ENCODE results near the gene NMNAT2. TPM values are rescaled to one million over a fixed set of nuclear protein-coding genes. Genes with fewer than 3 reads are reported as not detected.

Gene NMNAT2
- polyA plus RNA-seq, 4 donors = 0.34 to 2.3 TPM; not detected in 2

DNA sequence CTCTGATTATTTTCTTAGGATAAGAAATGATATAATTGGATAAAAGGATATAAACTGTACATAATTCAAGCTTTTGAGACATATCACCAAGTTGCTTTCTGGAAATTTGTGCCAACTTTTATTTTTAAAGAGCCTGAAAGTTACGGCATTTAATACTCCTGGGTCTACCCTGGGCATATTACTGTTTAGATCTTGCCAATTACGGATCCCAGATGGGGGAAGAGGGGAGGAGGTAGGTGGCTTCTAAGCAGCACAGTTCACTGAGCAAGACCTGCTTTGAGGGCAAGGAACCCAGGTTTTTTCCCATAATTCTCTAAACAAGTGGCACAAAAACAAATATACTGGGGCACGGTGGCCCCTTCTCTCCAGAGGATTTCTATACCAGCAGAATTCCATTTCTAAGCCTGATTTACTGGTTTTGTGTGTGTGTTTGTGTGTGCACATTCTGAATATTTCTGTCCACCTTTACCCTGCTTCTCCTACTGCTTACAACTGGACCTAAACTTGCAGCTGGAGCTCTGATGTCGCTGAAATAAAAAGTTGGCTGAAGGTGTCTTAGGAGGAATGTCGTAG, 155.5 kb downstream of the NMNAT2 start:
- no peak overlapping the region for H3K4me3 ChIP-seq (ENCODE audit: low read depth in 1 of 3, low read length in 3 of 3)
- peaks cover 0 to 2% (median 0%) of the 10 kb centered on the region in 3 donors for H3K27me3 ChIP-seq (ENCODE audit: control insufficient read depth in 3 of 3, insufficient read depth in 3 of 3, low read length in 3 of 3)
- H3K27ac ChIP-seq (ENCODE audit: low read depth in 1 of 3, low read length in 2 of 3) = no peak overlapping the region
- 70 to 79% (median 71%) methylated on average over 5 of the region's 5 CpGs for WGBS, 3 donors
- DNase-seq (no peak), FAIRE-seq (no peak)
- no peaks in the 10 kb centered on the region for H3K9me3 ChIP-seq (ENCODE audit: control insufficient read depth in 2 of 2, insufficient read depth in 1 of 2, low read depth in 1 of 2, low read length in 1 of 2)
- H3K4me1 ChIP-seq (ENCODE audit: control insufficient read depth in 3 of 3, insufficient read depth in 2 of 3, low read depth in 1 of 3, low read length in 2 of 3) = no peaks in the 10 kb centered on the region
- H3K36me3 ChIP-seq (ENCODE audit: control insufficient read depth in 3 of 3, insufficient read depth in 2 of 3, low read depth in 1 of 3, low read length in 3 of 3) = no peaks in the 10 kb centered on the region

DNA sequence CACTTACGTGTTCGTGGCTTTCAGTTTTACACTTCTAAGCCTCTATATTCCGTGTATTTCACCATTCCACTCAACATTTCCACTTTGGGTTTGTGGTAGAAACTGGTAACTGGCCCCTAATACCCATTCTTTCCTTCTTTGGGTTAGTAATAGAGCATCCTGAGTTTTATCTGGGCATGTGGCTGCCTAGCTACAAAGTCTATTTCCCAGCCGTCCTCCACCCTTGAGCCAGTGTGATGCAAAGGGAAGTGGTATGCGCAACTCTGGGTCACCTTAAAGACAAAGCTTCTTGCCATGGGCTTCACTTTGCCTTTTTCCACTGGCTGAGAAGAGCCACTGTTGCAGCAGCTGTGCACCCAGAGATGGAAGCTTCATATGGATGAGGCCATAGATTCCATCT, 158.3 kb downstream of the NMNAT2 start:
- 64 to 83% (median 78%) methylated on average over 5 of the region's 5 CpGs for WGBS, 3 donors
- DNase-seq (no peak), FAIRE-seq (no peak)
- H3K36me3 ChIP-seq (ENCODE audit: control insufficient read depth in 3 of 3, insufficient read depth in 2 of 3, low read depth in 1 of 3, low read length in 3 of 3) = no peaks in the 10 kb centered on the region
- no peak overlapping the region for H3K27ac ChIP-seq (ENCODE audit: low read depth in 1 of 3, low read length in 2 of 3)
- no peaks in the 10 kb centered on the region for H3K4me1 ChIP-seq (ENCODE audit: control insufficient read depth in 3 of 3, insufficient read depth in 2 of 3, low read depth in 1 of 3, low read length in 2 of 3)
- no peak overlapping the region for H3K4me3 ChIP-seq (ENCODE audit: low read depth in 1 of 3, low read length in 3 of 3)
- H3K27me3 ChIP-seq (ENCODE audit: control insufficient read depth in 3 of 3, insufficient read depth in 3 of 3, low read length in 3 of 3) = peaks cover 0 to 2% (median 0%) of the 10 kb centered on the region in 3 donors
- no peaks in the 10 kb centered on the region for H3K9me3 ChIP-seq (ENCODE audit: control insufficient read depth in 2 of 2, insufficient read depth in 1 of 2, low read depth in 1 of 2, low read length in 1 of 2)

DNA sequence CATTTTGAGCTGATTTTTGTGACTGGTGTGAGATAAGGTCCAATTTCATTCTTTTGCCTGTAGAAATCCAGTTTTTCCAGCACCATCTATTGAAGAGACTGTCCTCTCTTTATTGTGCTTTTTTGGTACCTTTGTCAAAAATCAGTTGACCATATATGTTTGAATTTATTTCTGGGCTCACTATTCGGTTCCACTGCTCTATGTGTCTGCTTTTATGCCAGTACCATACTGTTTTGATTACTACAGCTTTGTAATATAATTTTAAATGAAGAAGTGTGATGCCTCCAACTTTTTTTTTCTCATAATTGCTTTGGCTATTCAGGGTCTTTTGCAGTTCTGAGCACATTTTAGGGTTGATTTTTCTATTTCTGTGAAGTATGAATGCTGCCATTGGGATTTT, 163.1 kb downstream of the NMNAT2 start:
- no peak overlapping the region for H3K27ac ChIP-seq (ENCODE audit: low read depth in 1 of 3, low read length in 2 of 3)
- no peak for FAIRE-seq
- 73 to 83% (median 82%) methylated on average over 1 of the region's 1 CpG for WGBS, 3 donors

DNA sequence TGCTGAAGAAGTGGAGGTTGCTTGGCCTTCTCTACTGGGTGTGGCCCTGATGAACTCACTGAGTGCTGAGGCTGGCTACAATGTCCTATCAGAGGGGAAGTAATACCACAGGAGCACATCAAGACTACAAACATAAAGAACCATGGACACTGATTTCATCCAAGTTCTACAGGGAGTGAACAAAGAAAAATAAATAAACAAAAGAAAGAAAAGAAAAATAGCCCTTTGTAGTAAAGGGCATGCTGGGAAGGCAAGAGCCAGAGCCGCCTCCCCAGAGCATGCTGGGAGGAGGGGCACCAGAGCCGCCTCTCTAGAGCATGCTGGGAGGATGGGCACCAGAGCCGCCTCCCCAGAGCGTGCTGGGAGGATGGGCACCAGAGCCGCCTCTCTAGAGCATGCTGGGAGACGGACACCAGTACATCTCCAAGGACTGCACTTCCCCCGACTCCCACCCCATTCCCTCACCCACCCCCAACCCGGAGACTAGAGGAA, 166.2 kb downstream of the NMNAT2 start:
- peaks cover 0 to 13% of the 10 kb centered on the region in 2 donors for H3K9me3 ChIP-seq (ENCODE audit: control insufficient read depth in 2 of 2, insufficient read depth in 1 of 2, low read depth in 1 of 2, low read length in 1 of 2)
- H3K27ac ChIP-seq (ENCODE audit: low read depth in 1 of 3, low read length in 2 of 3) = no peak overlapping the region
- no peak for FAIRE-seq
- no peak for DNase-seq
- H3K4me3 ChIP-seq (ENCODE audit: low read depth in 1 of 3, low read length in 3 of 3) = no peak overlapping the region
- WGBS, 3 donors = 91 to 93% (median 93%) methylated on average over 8 of the region's 8 CpGs
- no peaks in the 10 kb centered on the region for H3K27me3 ChIP-seq (ENCODE audit: control insufficient read depth in 3 of 3, insufficient read depth in 3 of 3, low read length in 3 of 3)
- H3K36me3 ChIP-seq (ENCODE audit: control insufficient read depth in 3 of 3, insufficient read depth in 2 of 3, low read depth in 1 of 3, low read length in 3 of 3) = no peaks in the 10 kb centered on the region
- H3K4me1 ChIP-seq (ENCODE audit: control insufficient read depth in 3 of 3, insufficient read depth in 2 of 3, low read depth in 1 of 3, low read length in 2 of 3) = no peaks in the 10 kb centered on the region

More for the DNA sequence above, 163.1 kb downstream of the NMNAT2 start:
- H3K9me3 ChIP-seq (ENCODE audit: control insufficient read depth in 2 of 2, insufficient read depth in 1 of 2, low read depth in 1 of 2, low read length in 1 of 2) = peaks cover 0 to 10% of the 10 kb centered on the region in 2 donors
- H3K27me3 ChIP-seq (ENCODE audit: control insufficient read depth in 3 of 3, insufficient read depth in 3 of 3, low read length in 3 of 3) = no peaks in the 10 kb centered on the region
- no peak overlapping the region for H3K4me3 ChIP-seq (ENCODE audit: low read depth in 1 of 3, low read length in 3 of 3)
- H3K36me3 ChIP-seq (ENCODE audit: control insufficient read depth in 3 of 3, insufficient read depth in 2 of 3, low read depth in 1 of 3, low read length in 3 of 3) = no peaks in the 10 kb centered on the region
- DNase-seq = no peak
- no peaks in the 10 kb centered on the region for H3K4me1 ChIP-seq (ENCODE audit: control insufficient read depth in 3 of 3, insufficient read depth in 2 of 3, low read depth in 1 of 3, low read length in 2 of 3)

DNA sequence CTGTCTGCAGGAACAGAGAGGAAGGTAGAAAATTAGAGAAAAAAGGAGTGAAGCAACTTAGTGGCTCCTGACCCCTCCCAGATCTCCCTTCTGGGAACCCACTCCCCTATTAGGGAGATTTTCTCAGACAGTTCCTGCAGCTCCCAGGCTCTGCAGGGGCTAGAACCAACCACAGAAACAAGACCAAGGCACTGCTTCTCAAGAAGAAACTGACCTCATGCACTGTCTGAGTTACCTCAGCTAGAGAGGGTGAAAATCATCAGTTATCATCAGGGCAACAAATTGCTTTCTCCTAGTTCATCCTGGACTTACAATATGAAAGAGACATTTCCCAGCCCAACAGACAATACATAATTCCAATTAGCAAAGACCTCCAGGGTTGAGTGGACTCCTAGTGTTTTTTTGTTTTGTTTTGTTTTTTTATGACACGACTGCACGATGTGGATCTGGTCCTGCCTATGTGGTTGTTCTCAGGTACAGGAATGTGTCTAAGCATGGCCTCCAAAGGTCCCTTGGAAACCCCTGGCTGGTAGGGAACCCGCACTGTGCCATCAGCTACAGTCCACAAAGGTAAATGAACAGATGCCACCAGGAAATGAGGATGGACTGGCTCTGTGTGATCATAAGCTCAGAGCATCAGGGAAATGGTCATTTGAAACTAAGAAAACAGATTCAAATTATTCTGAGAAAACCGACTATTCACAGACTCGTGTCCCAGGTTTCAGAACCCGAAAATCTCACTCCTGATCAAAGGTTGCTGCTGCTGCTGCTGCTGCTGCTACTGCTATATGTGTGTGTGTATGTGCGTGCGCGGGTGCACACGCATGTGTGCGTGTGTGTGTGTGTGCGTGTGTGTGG, 166.8 kb downstream of the NMNAT2 start:
- Histone ChIP-seq H3K36me3 (ENCODE audit: control insufficient read depth in 3 of 3, insufficient read depth in 2 of 3, low read depth in 1 of 3, low read length in 3 of 3) (no peaks in the 10 kb centered on the region), H3K9me3 (ENCODE audit: control insufficient read depth in 2 of 2, insufficient read depth in 1 of 2, low read depth in 1 of 2, low read length in 1 of 2) (peaks cover 0 to 13% of the 10 kb centered on the region in 2 donors), H3K27me3 (ENCODE audit: control insufficient read depth in 3 of 3, insufficient read depth in 3 of 3, low read length in 3 of 3) (no peaks in the 10 kb centered on the region), H3K4me3 (ENCODE audit: low read depth in 1 of 3, low read length in 3 of 3) (no peak overlapping the region), H3K4me1 (ENCODE audit: control insufficient read depth in 3 of 3, insufficient read depth in 2 of 3, low read depth in 1 of 3, low read length in 2 of 3) (no peaks in the 10 kb centered on the region), H3K27ac (ENCODE audit: low read depth in 1 of 3, low read length in 2 of 3) (no peak overlapping the region)
- WGBS, 3 donors = 90 to 93% (median 90%) methylated on average over 12 of the region's 12 CpGs
- no peak for FAIRE-seq
- no peak for DNase-seq

DNA sequence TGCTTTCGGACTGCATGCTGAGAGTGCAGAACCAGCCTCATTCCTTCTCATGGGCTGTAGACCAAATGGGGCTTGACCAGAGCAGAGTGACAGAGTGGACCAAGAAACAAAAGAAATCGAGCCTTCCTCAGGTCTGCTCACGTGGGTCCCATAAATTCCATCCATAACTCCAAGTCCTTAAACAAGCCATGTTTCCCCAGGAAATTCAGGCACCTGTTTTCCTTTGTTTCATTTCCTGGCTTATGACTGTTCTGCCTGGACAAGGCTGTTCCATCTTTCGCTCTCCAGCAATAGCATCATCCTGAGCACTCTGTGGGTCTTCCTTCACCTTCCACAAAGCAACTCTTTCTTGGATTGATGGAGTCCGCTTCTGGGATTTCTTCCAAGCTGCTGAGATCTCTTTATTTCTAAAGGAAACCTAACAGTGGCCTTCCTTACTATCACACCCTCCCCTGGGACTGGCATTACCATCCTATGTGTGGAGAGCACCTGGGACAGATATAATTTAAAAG, 168.2 kb downstream of the NMNAT2 start:
- peaks cover 0 to 13% of the 10 kb centered on the region in 2 donors for H3K9me3 ChIP-seq (ENCODE audit: control insufficient read depth in 2 of 2, insufficient read depth in 1 of 2, low read depth in 1 of 2, low read length in 1 of 2)
- WGBS, 3 donors = 74 to 85% (median 78%) methylated on average over 5 of the region's 5 CpGs
- H3K27ac ChIP-seq (ENCODE audit: low read depth in 1 of 3, low read length in 2 of 3) = no peak overlapping the region

DNA sequence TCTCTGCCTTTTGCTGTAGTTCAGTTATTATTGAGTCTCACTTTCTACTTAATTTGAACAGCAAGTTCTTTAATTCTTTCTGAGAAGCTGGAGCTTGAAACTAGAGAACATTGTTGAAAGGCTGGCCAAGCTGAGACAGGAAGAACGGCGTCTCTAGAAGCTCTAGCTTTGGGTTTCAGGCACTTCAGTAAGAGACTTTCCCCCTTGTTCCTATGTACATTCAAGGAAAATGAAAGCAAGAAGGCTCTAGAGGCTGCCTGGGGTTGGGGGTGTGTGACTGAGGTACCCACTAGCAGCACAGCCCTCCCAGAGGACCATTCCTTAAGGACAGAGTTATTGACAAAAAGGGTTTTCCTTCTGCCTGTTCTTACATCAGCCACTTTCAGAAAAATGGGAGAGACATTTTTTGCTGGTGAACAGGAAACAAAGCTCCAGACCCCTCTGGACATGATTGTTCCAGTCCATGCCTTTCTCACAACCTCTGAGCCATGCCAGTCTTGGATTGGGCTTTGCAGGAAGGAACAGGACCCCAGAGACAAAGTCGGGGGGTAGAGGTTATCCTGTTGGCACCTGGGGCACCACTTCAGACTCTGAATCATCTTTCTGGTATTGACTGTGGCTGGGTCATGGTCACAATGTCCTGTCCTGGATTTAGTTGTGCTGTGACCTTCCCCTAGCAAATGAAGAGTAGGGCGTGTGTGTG, 169.0 kb downstream of the NMNAT2 start:
- Histone ChIP-seq H3K27me3 (ENCODE audit: control insufficient read depth in 3 of 3, insufficient read depth in 3 of 3, low read length in 3 of 3) (no peaks in the 10 kb centered on the region), H3K4me3 (ENCODE audit: low read depth in 1 of 3, low read length in 3 of 3) (no peak overlapping the region), H3K9me3 (ENCODE audit: control insufficient read depth in 2 of 2, insufficient read depth in 1 of 2, low read depth in 1 of 2, low read length in 1 of 2) (peaks cover 0 to 9% of the 10 kb centered on the region in 2 donors), H3K27ac (ENCODE audit: low read depth in 1 of 3, low read length in 2 of 3) (no peak overlapping the region), H3K36me3 (ENCODE audit: control insufficient read depth in 3 of 3, insufficient read depth in 2 of 3, low read depth in 1 of 3, low read length in 3 of 3) (peaks cover 0 to 2% (median 0%) of the 10 kb centered on the region in 3 donors), H3K4me1 (ENCODE audit: control insufficient read depth in 3 of 3, insufficient read depth in 2 of 3, low read depth in 1 of 3, low read length in 2 of 3) (peaks cover 0 to 8% (median 0%) of the 10 kb centered on the region in 3 donors)
- FAIRE-seq (no peak), DNase-seq (no peak)
- 72 to 77% (median 76%) methylated on average over 4 of the region's 4 CpGs for WGBS, 3 donors

More for the DNA sequence above, 168.2 kb downstream of the NMNAT2 start:
- Histone ChIP-seq H3K4me3 (ENCODE audit: low read depth in 1 of 3, low read length in 3 of 3) (no peak overlapping the region), H3K4me1 (ENCODE audit: control insufficient read depth in 3 of 3, insufficient read depth in 2 of 3, low read depth in 1 of 3, low read length in 2 of 3) (no peaks in the 10 kb centered on the region), H3K27me3 (ENCODE audit: control insufficient read depth in 3 of 3, insufficient read depth in 3 of 3, low read length in 3 of 3) (no peaks in the 10 kb centered on the region), H3K36me3 (ENCODE audit: control insufficient read depth in 3 of 3, insufficient read depth in 2 of 3, low read depth in 1 of 3, low read length in 3 of 3) (peaks cover 0 to 2% (median 0%) of the 10 kb centered on the region in 3 donors)
- no peak for FAIRE-seq
- DNase-seq = no peak

DNA sequence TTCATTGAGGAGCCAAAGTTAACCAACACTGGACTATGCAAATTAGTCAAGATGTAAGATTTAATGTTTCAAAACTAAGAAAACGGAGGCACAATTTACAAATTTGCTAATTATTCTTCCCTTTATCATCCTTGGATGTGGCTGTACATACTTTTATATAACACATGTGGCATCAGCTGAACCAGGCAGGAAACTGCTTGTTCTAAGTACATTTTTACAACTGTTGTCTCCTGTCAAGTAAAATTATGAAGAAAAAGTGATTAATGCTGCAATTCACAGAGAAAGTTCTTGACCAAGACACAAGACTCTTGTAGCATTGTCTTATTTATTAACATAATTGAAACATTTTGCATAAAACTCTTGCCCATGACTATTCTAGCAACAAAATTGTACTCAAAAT, 170.2 kb downstream of the NMNAT2 start:
- no peak overlapping the region for H3K4me3 ChIP-seq (ENCODE audit: low read depth in 1 of 3, low read length in 3 of 3)
- H3K27ac ChIP-seq (ENCODE audit: low read depth in 1 of 3, low read length in 2 of 3) = no peak overlapping the region
- no peaks in the 10 kb centered on the region for H3K27me3 ChIP-seq (ENCODE audit: control insufficient read depth in 3 of 3, insufficient read depth in 3 of 3, low read length in 3 of 3)
- peaks cover 0 to 9% of the 10 kb centered on the region in 2 donors for H3K9me3 ChIP-seq (ENCODE audit: control insufficient read depth in 2 of 2, insufficient read depth in 1 of 2, low read depth in 1 of 2, low read length in 1 of 2)
- FAIRE-seq (no peak), DNase-seq (no peak)
- WGBS, 3 donors = 76 to 87% (median 76%) methylated on average over 1 of the region's 1 CpG
- peaks cover 0 to 2% (median 0%) of the 10 kb centered on the region in 3 donors for H3K36me3 ChIP-seq (ENCODE audit: control insufficient read depth in 3 of 3, insufficient read depth in 2 of 3, low read depth in 1 of 3, low read length in 3 of 3)
- H3K4me1 ChIP-seq (ENCODE audit: control insufficient read depth in 3 of 3, insufficient read depth in 2 of 3, low read depth in 1 of 3, low read length in 2 of 3) = peaks cover 0 to 18% (median 0%) of the 10 kb centered on the region in 3 donors
